Pancreas (tissue), 10 donors: Measurements from ENCODE around the gene AP2B1. TPM values are rescaled to one million over a fixed set of nuclear protein-coding genes. Genes with fewer than 3 reads are reported as not detected.

ENCODE experiments used
- ATAC-seq, 4 donors: fragments of 200-7000 bp; cut with Tn5 transposase; one replicate each; pipeline versions ENCODE4 v1.8.0 to v1.9.1; 2020; ENCODE audit warnings: mild to moderate bottlenecking in 4 of 4, moderate library complexity in 4 of 4
- DNase-seq, 6 donors: peaks; one replicate each; pipeline ENCODE4 v3.0.0-alpha.2; 2020
- FAIRE-seq: peaks from 2 replicates; lab custom pipeline; 2012; peaks lifted over from hg19 to GRCh38; lab: Jason Lieb, UNC
- H3K27ac ChIP-seq, 4 donors: fragments of 200-600 bp; sonication (generic); 1 replicate in 3 of 4; 2 replicates in 1 of 4; pipeline versions ENCODE4 v1.5.0 to v1.8.0; 2020
- H3K27me3 ChIP-seq, 4 donors: fragments of 200-600 bp; one replicate each; pipeline ENCODE4 v1.8.0; 2021
- H3K36me3 ChIP-seq, 3 donors: fragments of 200-600 bp; sonication (generic) in 1 of 3; one replicate each; pipeline versions ENCODE4 v1.5.0 to v1.8.0; 2020 to 2021
- H3K4me1 ChIP-seq, 3 donors: fragments of 200-600 bp; one replicate each; pipeline ENCODE4 v1.8.0; 2021
- H3K4me3 ChIP-seq, 4 donors: fragments of 200-600 bp; sonication (generic) in 2 of 4; one replicate each; pipeline versions ENCODE4 v1.5.0 to v1.8.0; 2020 to 2021
- H3K9me3 ChIP-seq, 4 donors: fragments of 200-600 bp; one replicate each; pipeline ENCODE4 v1.8.0; 2021
- CTCF ChIP-seq, 4 donors: fragments of 200-600 bp; sonication (generic) in 3 of 4; IDR thresholded peaks; one replicate each; pipeline versions ENCODE4 v1.5.0 to v1.8.0; 2021; ENCODE audit warnings: antibody characterized with exemption in 4 of 4
- WGBS, 2 donors: extraction: QIAGEN DNeasy Blood & Tissue Kit; methylation state at CpG; one replicate each; pipeline ENCODE4 v1.1.7; 2013; 5-methylcytosine and 5-hydroxymethylcytosine counted together
- intact Hi-C, 3 donors: fragments of 100-400 bp; cut with DNase I; formaldehyde crosslinking; loops; one replicate each; pipeline versions ENCODE4 v1.11.1 to v1.14.2; 2022
- polyA plus RNA-seq, 2 donors: library from polyadenylated mRNA; stranded (reverse); fragments of 200-250 nt; gene quantifications; one replicate each; pipeline ENCODE4 v1.2.3, GENCODE V29; 2013
- total RNA-seq, 6 donors: library from RNA; stranded (reverse); fragmentation: NEBNext Ultra II Directional in 4 of 6; extraction: Animal tissue kit (Norgen Biotek cat#: 25700) in 4 of 6; gene quantifications; one replicate each; pipeline versions ENCODE4 v1.2.1 to v1.2.4, GENCODE V29; 2021 to 2023
- donor health status: healthy with polysubstance abuse.
- donor health status: DM: no; HTN: no; CAD: no; lungs with moderate emphysema.
- donor health status: DM: no; HTN: no; CAD: no.
- donor health status: control.
- donor health status: control.
- donor health status: Bipolar disorder and iron deficiency.
- donor health status: DM: yes; HTN: yes; CAD: no.
- donor health status: DM: no; HTN: no; CAD: no.
- donor health status: DM: no; HTN: no; CAD: no.
- donor health status: DM: yes; HTN: yes; CAD: no.

The AP2B1 gene
- total and polyA plus RNA-seq, 8 donors, result 21.2 to 83.2 (median 47.3) TPM

- DNase-seq (no peak), FAIRE-seq (no peak), ATAC-seq (no peak)
- no peaks in the 10 kb centered on the region for H3K9me3 ChIP-seq
- no peak overlapping the region for H3K4me3 ChIP-seq
- 64 to 74% methylated on average over 6 of the region's 6 CpGs for WGBS, 2 donors
- H3K4me1 ChIP-seq, result no peaks in the 10 kb centered on the region
- TF ChIP-seq CTCF (IDR thresholded peaks at IDR 0.05), result no peak
- H3K27me3 ChIP-seq, result no peaks in the 10 kb centered on the region
- no peak overlapping the region for H3K27ac ChIP-seq
- H3K36me3 ChIP-seq, result no peaks in the 10 kb centered on the region
- intact Hi-C loops, result no loop called here
Measured at GRCh38 chr17:35775583-35775982, 188.5 kb downstream of the AP2B1 start.

Other genes with a start within 250 kb of the AP2B1 start
- 10 to 100 TPM in 1 of 6 donors, 1 to 10 TPM in 5; 2.4 to 14.1 (median 4.2) TPM for gene SLFN11, start 213.7 kb upstream of the AP2B1 start, total RNA-seq
- 1 to 10 TPM; 2.7 to 3.1 TPM for gene SLFN11, start 213.7 kb upstream of the AP2B1 start, polyA plus RNA-seq
- 1 to 10 TPM; 1.3 to 8.0 (median 2.0) TPM for gene SLFN12, start 154.8 kb upstream of the AP2B1 start, total RNA-seq
- 1 to 10 TPM; 1.3 to 2.1 TPM for gene SLFN12, start 154.8 kb upstream of the AP2B1 start, polyA plus RNA-seq
- 1 to 10 TPM; 1.3 to 8.5 (median 3.3) TPM for gene SLFN13, start 138.6 kb upstream of the AP2B1 start, total RNA-seq
- 1 to 10 TPM; 1.7 to 2.9 TPM for gene SLFN13, start 138.6 kb upstream of the AP2B1 start, polyA plus RNA-seq
- under 1 TPM; 0.08 to 0.95 (median 0.38) TPM for gene SLFN12L, start 49.6 kb upstream of the AP2B1 start, total RNA-seq
- gene SLFN12L, start 49.6 kb upstream of the AP2B1 start, polyA plus RNA-seq, result under 1 TPM in 1 of 2 donors, not detected in 1; 0.19 TPM
- gene SLFN14, start 26.5 kb upstream of the AP2B1 start, total RNA-seq, result not detected
- gene SLFN14, start 26.5 kb upstream of the AP2B1 start, polyA plus RNA-seq, result not detected
- 1 to 10 TPM; 2.0 to 3.5 (median 2.4) TPM for gene PEX12, start 8.8 kb upstream of the AP2B1 start, total RNA-seq
- gene PEX12, start 8.8 kb upstream of the AP2B1 start, polyA plus RNA-seq, result 1 to 10 TPM; 1.1 to 2.3 TPM
- 1 to 10 TPM; 3.1 to 4.9 (median 4.0) TPM for gene RASL10B, start 144.3 kb downstream of the AP2B1 start, total RNA-seq
- 1 to 10 TPM; 2.5 to 6.3 TPM for gene RASL10B, start 144.3 kb downstream of the AP2B1 start, polyA plus RNA-seq
- gene GAS2L2, start 165.9 kb downstream of the AP2B1 start, total RNA-seq, result under 1 TPM; 0.03 to 0.15 (median 0.07) TPM
- under 1 TPM in 1 of 2 donors, not detected in 1; 0.33 TPM for gene GAS2L2, start 165.9 kb downstream of the AP2B1 start, polyA plus RNA-seq
- under 1 TPM in 2 of 6 donors, not detected in 4; 0.17 to 0.28 TPM for gene C17orf50, start 173.6 kb downstream of the AP2B1 start, total RNA-seq
- under 1 TPM in 1 of 2 donors, not detected in 1; 0.12 TPM for gene C17orf50, start 173.6 kb downstream of the AP2B1 start, polyA plus RNA-seq
- gene MMP28, start 208.3 kb downstream of the AP2B1 start, total RNA-seq, result 1 to 10 TPM in 2 of 6 donors, under 1 TPM in 4; 0.20 to 2.5 (median 0.78) TPM
- gene MMP28, start 208.3 kb downstream of the AP2B1 start, polyA plus RNA-seq, result 1 to 10 TPM; 3.0 to 3.8 TPM
- 10 to 100 TPM; 62.9 to 85.2 (median 69.0) TPM for gene TAF15, start 222.2 kb downstream of the AP2B1 start, total RNA-seq
- gene TAF15, start 222.2 kb downstream of the AP2B1 start, polyA plus RNA-seq, result 10 to 100 TPM; 73.5 to 88.1 TPM